ENCODE results near the gene BCL7C.
"Not testable (repeated sequence)": the region's sequence is repeated elsewhere in the genome, so short reads cannot be mapped to it uniquely, and the experiment has no call there.

Gene BCL7C

GRCh38 chr16:30894540-30895368, 877 bp upstream of the BCL7C start:
- no peak for DNase-seq

- DNase-seq = no peak
These were observed 497 bp downstream of the BCL7C start for GRCh38 chr16:30893417-30893743.

- no peak for DNase-seq
These were observed 1.0 kb downstream of the BCL7C start for GRCh38 chr16:30892670-30893416.

GRCh38 chr16:30891043-30891823, 2.6 kb downstream of the BCL7C start:
- DNase-seq = not testable (repeated sequence)

- no peak for DNase-seq
These were observed 4.2 kb downstream of the BCL7C start for GRCh38 chr16:30889721-30890120.

- no peak for DNase-seq
These were observed 4.9 kb downstream of the BCL7C start for GRCh38 chr16:30888856-30889499.

GRCh38 chr16:30887927-30888326, 6.0 kb downstream of the BCL7C start:
- no peak for DNase-seq

- no peak for DNase-seq
These were observed 7.7 kb downstream of the BCL7C start for GRCh38 chr16:30886145-30886544.

GRCh38 chr16:30885196-30885595, 8.7 kb downstream of the BCL7C start:
- DNase-seq = no peak

- no peak for DNase-seq
These were observed 9.1 kb downstream of the BCL7C start for GRCh38 chr16:30884760-30885159.

GRCh38 chr16:30882429-30883310, 11.2 kb downstream of the BCL7C start:
- no peak for DNase-seq

- DNase-seq = no peak
These were observed 17.0 kb downstream of the BCL7C start for GRCh38 chr16:30876867-30877266.

- DNase-seq = no peak
These were observed 17.7 kb downstream of the BCL7C start for GRCh38 chr16:30875871-30876801.

GRCh38 chr16:30874821-30875717, 18.8 kb downstream of the BCL7C start:
- peak; percentile 81 for DNase-seq

GRCh38 chr16:30874244-30874820, 19.5 kb downstream of the BCL7C start:
- no peak for DNase-seq

- DNase-seq = no peak
These were observed 23.0 kb downstream of the BCL7C start for GRCh38 chr16:30870904-30871303.

GRCh38 chr16:30867747-30868146, 26.1 kb downstream of the BCL7C start:
- DNase-seq = no peak

GRCh38 chr16:30866031-30866430, 27.8 kb downstream of the BCL7C start:
- no peak for DNase-seq

- not testable (repeated sequence) for DNase-seq
These were observed 30.7 kb downstream of the BCL7C start for GRCh38 chr16:30863178-30863577.
